Left ventricle myocardium superior (tissue), 1 donor: ENCODE results near the gene PEX16. TPM values are rescaled to one million over a fixed set of nuclear protein-coding genes. Genes with fewer than 3 reads are reported as not detected.
"Not testable (repeated sequence)": the region's sequence is repeated elsewhere in the genome, so short reads cannot be mapped to it uniquely, and the experiment has no call there.

Experiments
- ATAC-seq: fragments of 200-7000 bp; cut with Tn5 transposase; one replicate; pipeline ENCODE4 v1.9.1; 2020; ENCODE audit warnings: mild to moderate bottlenecking, moderate library complexity
- DNase-seq: peaks from one replicate; pipeline ENCODE4 v3.0.0-alpha.2; 2020
- intact Hi-C: fragments of 100-400 bp; cut with micrococcal nuclease; formaldehyde crosslinking; loops from one replicate; pipeline ENCODE4 v1.11.0; 2022
- total RNA-seq: library from RNA; stranded (reverse); fragmentation: NEBNext Ultra II Directional; extraction: Animal tissue kit (Norgen Biotek cat#: 25700); gene quantifications from one replicate; pipeline ENCODE4 v1.2.1, GENCODE V29; 2021
- donor health status: DM: no; HTN: yes; CAD: no; lungs with severe emphysema.

The PEX16 gene
- total RNA-seq, 1 donor from 2014 or later: 8.6 TPM

GRCh38 chr11:45902452-45903380 lies 15.0 kb downstream of the PEX16 start:
- ATAC-seq (no peak), DNase-seq (no peak)
- intact Hi-C loops: no loop called here

- intact Hi-C loops: no loop called here
- no peak for DNase-seq
Observed at GRCh38 chr11:45901626-45902025, 16.1 kb downstream of the PEX16 start.

GRCh38 chr11:45900916-45901617 lies 16.6 kb downstream of the PEX16 start:
- intact Hi-C loops: no loop called here
- DNase-seq (peak; percentile 57), ATAC-seq (peak; percentile 45)

More at GRCh38 chr11:45901626-45902025, 16.1 kb downstream of the PEX16 start:
- ATAC-seq: no peak

GRCh38 chr11:45900175-45900800 lies 17.4 kb downstream of the PEX16 start:
- ATAC-seq: peak; percentile 24
- intact Hi-C loops, DNase-seq: not testable (repeated sequence)

- ATAC-seq (peak; percentile 86), DNase-seq (peak; percentile 90)
- intact Hi-C loops: no loop called here
Observed at GRCh38 chr11:45899448-45900174, 18.1 kb downstream of the PEX16 start.

- DNase-seq: no peak
- ATAC-seq: no peak
- intact Hi-C loops: no loop called here
Observed at GRCh38 chr11:45899086-45899447, 18.6 kb downstream of the PEX16 start.

GRCh38 chr11:45897556-45897955 lies 20.1 kb downstream of the PEX16 start:
- no peak for DNase-seq
- ATAC-seq: no peak
- intact Hi-C loops: no loop called here

- DNase-seq (no peak), ATAC-seq (no peak)
- intact Hi-C loops: no loop called here
Observed at GRCh38 chr11:45896422-45896984, 21.2 kb downstream of the PEX16 start.

GRCh38 chr11:45895553-45896259 lies 22.0 kb downstream of the PEX16 start:
- DNase-seq (no peak), ATAC-seq (no peak)
- intact Hi-C loops: no loop called here

GRCh38 chr11:45894555-45895247 lies 23.0 kb downstream of the PEX16 start:
- intact Hi-C loops: no loop called here
- ATAC-seq (no peak), DNase-seq (no peak)

GRCh38 chr11:45892856-45893255 lies 24.8 kb downstream of the PEX16 start:
- DNase-seq (no peak), ATAC-seq (peak; percentile 77)
- intact Hi-C loops: no loop called here

GRCh38 chr11:45890886-45891550 lies 26.7 kb downstream of the PEX16 start:
- intact Hi-C loops: no loop called here
- ATAC-seq: no peak
- no peak for DNase-seq

GRCh38 chr11:45889966-45890365 lies 27.7 kb downstream of the PEX16 start:
- no peak for ATAC-seq
- no peak for DNase-seq
- intact Hi-C loops: no loop called here

GRCh38 chr11:45889555-45889954 lies 28.1 kb downstream of the PEX16 start:
- DNase-seq: no peak
- intact Hi-C loops: no loop called here
- no peak for ATAC-seq

GRCh38 chr11:45887587-45887986 lies 30.1 kb downstream of the PEX16 start:
- intact Hi-C loops: no loop called here
- no peak for ATAC-seq
- DNase-seq: no peak

- no peak for ATAC-seq
- intact Hi-C loops: no loop called here
- no peak for DNase-seq
Observed at GRCh38 chr11:45886816-45887520, 30.7 kb downstream of the PEX16 start.
